ENCODE results near the gene TLL2. TPM values are rescaled to one million over a fixed set of nuclear protein-coding genes. Genes with fewer than 3 reads are reported as not detected.

Gene TLL2
- total RNA-seq, 1 donor from 2014 or later: not detected

DNA sequence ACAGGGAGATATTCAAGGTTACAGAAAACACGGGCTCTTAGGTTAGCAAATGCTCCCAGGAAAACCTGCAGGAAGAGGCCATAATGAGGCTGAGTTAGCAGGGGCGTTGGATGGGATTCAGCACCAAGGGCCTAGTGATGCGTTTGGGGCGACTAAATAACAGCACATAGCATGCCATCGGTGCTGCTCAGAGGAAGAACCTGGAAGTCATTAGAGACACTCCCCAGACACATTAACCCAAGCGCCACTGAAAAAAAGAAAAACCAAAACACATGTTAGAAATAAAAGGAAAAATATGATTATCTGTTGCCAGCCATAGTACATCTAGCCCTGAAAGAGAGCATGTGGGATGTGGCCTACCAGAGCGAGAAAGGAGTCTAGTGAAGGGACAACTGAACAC, 126.1 kb downstream of the TLL2 start:
- Mint-ChIP-seq H3K27me3 (ENCODE audit: unreplicated experiment) (peaks cover 5% of the 10 kb centered on the region), H3K4me3 (ENCODE audit: unreplicated experiment) (no peak overlapping the region), H3K4me1 (ENCODE audit: unreplicated experiment) (peaks cover 7% of the 10 kb centered on the region), H3K9me3 (ENCODE audit: unreplicated experiment) (no peaks in the 10 kb centered on the region), H3K36me3 (ENCODE audit: unreplicated experiment) (no peaks in the 10 kb centered on the region), H3K27ac (ENCODE audit: unreplicated experiment) (no peak overlapping the region)
- DNase-seq (ENCODE audit: extremely low spot score, unreplicated experiment): no peak
- TF ChIP-seq, protein P1, sequence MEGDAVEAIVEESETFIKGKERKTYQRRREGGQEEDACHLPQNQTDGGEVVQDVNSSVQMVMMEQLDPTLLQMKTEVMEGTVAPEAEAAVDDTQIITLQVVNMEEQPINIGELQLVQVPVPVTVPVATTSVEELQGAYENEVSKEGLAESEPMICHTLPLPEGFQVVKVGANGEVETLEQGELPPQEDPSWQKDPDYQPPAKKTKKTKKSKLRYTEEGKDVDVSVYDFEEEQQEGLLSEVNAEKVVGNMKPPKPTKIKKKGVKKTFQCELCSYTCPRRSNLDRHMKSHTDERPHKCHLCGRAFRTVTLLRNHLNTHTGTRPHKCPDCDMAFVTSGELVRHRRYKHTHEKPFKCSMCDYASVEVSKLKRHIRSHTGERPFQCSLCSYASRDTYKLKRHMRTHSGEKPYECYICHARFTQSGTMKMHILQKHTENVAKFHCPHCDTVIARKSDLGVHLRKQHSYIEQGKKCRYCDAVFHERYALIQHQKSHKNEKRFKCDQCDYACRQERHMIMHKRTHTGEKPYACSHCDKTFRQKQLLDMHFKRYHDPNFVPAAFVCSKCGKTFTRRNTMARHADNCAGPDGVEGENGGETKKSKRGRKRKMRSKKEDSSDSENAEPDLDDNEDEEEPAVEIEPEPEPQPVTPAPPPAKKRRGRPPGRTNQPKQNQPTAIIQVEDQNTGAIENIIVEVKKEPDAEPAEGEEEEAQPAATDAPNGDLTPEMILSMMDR (IDR thresholded peaks at IDR 0.05): no peak

DNA sequence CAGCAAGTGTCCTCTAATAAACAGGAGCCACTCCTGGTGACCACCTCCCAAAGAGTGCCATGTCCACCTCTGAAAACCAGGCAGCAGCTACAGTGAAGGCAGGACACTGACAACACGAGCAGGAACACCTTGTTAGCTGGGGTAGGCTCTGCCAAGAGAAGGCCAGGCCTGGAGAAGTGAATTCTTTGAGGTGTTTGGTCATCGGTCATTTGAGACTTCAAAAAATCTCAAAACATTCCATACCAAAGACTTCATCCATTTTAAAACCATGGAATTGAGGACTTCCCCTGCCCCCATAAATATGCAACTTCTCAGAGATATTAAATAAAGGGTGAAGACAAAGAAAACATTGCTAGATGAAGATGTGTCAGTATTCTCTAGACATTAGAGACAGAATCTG, 126.6 kb downstream of the TLL2 start:
- Mint-ChIP-seq H3K4me3 (ENCODE audit: unreplicated experiment) (no peak overlapping the region), H3K27me3 (ENCODE audit: unreplicated experiment) (peaks cover 5% of the 10 kb centered on the region), H3K9me3 (ENCODE audit: unreplicated experiment) (no peaks in the 10 kb centered on the region), H3K4me1 (ENCODE audit: unreplicated experiment) (peaks cover 7% of the 10 kb centered on the region), H3K36me3 (ENCODE audit: unreplicated experiment) (no peaks in the 10 kb centered on the region), H3K27ac (ENCODE audit: unreplicated experiment) (no peak overlapping the region)
- no peak for DNase-seq (ENCODE audit: extremely low spot score, unreplicated experiment)
- TF ChIP-seq, protein P1 (IDR thresholded peaks at IDR 0.05): no peak

DNA sequence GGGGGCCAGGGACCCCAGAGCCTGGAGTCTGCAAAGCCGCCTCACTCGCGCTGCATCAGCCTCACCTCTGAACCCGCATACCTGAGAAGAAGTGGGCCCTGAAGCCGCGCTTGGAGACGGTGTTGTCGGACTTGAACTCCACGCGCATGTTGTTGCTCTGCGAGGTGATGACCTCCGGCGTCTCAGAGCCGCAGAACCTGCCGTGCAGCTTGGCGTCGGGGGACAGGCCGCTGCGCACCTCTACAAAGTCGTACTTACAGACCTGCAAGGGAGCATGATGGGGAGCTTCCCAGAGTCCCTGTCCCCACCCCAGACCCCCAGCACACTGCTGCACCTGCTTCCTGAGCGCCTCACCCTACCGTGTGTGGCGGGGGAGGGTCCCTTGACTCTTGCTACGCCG, 129.2 kb downstream of the TLL2 start:
- Mint-ChIP-seq H3K27ac (ENCODE audit: unreplicated experiment) (no peak overlapping the region), H3K4me1 (ENCODE audit: unreplicated experiment) (peaks cover 7% of the 10 kb centered on the region), H3K27me3 (ENCODE audit: unreplicated experiment) (no peaks in the 10 kb centered on the region), H3K9me3 (ENCODE audit: unreplicated experiment) (no peaks in the 10 kb centered on the region), H3K4me3 (ENCODE audit: unreplicated experiment) (no peak overlapping the region), H3K36me3 (ENCODE audit: unreplicated experiment) (no peaks in the 10 kb centered on the region)
- TF ChIP-seq, protein P1 (IDR thresholded peaks at IDR 0.05): no peak
- no peak for DNase-seq (ENCODE audit: extremely low spot score, unreplicated experiment)

DNA sequence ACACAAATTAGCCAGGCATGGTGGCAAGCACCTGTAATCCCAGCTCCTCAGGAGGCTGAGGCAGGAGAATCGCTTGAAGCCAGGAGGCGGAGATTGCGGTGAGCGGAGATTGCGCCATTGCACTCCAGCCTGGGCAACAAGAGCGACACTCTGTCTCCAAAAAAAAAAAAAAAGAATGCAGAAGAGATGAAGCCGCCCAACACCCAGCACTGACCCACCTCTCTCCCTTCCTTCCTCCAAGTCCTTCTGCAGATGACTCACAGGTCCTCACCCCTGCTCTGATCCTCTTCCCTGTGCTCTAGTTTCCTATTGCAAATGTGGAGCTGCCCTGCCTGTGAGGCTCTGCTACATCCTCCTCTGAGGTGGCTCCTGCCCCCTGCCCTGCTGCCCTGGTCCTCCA, 132.9 kb downstream of the TLL2 start:
- H3K27ac Mint-ChIP-seq (ENCODE audit: unreplicated experiment): no peak overlapping the region
- no peaks in the 10 kb centered on the region for H3K27me3 Mint-ChIP-seq (ENCODE audit: unreplicated experiment)
- no peak for DNase-seq (ENCODE audit: extremely low spot score, unreplicated experiment)
- no peaks in the 10 kb centered on the region for H3K36me3 Mint-ChIP-seq (ENCODE audit: unreplicated experiment)
- no peak overlapping the region for H3K4me3 Mint-ChIP-seq (ENCODE audit: unreplicated experiment)
- TF ChIP-seq, protein P1 (IDR thresholded peaks at IDR 0.05): no peak
- H3K9me3 Mint-ChIP-seq (ENCODE audit: unreplicated experiment): no peaks in the 10 kb centered on the region
- H3K4me1 Mint-ChIP-seq (ENCODE audit: unreplicated experiment): peaks cover 3% of the 10 kb centered on the region

DNA sequence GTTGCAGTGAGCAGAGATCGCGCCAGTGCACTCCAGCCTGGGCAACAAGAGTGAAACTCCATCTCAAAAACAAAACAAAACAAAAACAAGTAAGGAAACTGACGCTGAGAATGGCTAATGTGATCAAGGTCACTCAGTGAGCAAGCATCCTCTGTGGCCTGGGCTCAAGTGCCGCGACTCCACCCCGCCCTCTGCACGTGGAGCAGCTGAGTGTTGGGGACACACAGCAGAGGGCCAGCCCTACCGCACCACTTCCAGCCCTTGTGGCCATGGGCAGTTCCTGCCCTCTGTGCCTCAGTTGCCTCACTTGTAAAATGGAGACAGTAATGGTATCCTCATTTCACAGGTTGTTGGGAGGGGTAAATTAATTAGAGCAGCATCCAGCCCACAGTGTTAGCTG, 134.0 kb downstream of the TLL2 start:
- peaks cover 7% of the 10 kb centered on the region for H3K4me1 Mint-ChIP-seq (ENCODE audit: unreplicated experiment)
- H3K36me3 Mint-ChIP-seq (ENCODE audit: unreplicated experiment): no peaks in the 10 kb centered on the region
- TF ChIP-seq, protein P1 (IDR thresholded peaks at IDR 0.05): no peak
- no peak for DNase-seq (ENCODE audit: extremely low spot score, unreplicated experiment)
- H3K27me3 Mint-ChIP-seq (ENCODE audit: unreplicated experiment): no peaks in the 10 kb centered on the region
- no peak overlapping the region for H3K4me3 Mint-ChIP-seq (ENCODE audit: unreplicated experiment)
- H3K9me3 Mint-ChIP-seq (ENCODE audit: unreplicated experiment): no peaks in the 10 kb centered on the region
- H3K27ac Mint-ChIP-seq (ENCODE audit: unreplicated experiment): no peak overlapping the region

Measured in osteocyte (in vitro differentiated cells).